A673 (cell line): ENCODE measurements around the gene TSHR. TPM values are rescaled to one million over a fixed set of nuclear protein-coding genes. Genes with fewer than 3 reads are reported as not detected.

Experiments used
- BruUV-seq: library from RNA; stranded (reverse); fragments of 400-500 nt; replicated peaks from 2 replicates; lab custom pipeline; 2021; lab: Mats Ljungman, UMichigan
- CTCF ChIA-PET: fragments of 300-600 bp; sonication (Branson Sonifier 250); formaldehyde crosslinking; loops from one replicate; lab custom pipeline; 2022; ENCODE audit warnings: antibody characterized with exemption; lab: Charles Lee
- POLR2A ChIA-PET: fragments of 300-600 bp; sonication (Branson Sonifier 250); formaldehyde crosslinking; loops from one replicate; lab custom pipeline; 2022; ENCODE audit warnings: antibody characterized with exemption; ENCODE audit not compliant: low non-redundant PET; lab: Charles Lee
- DNase-seq: peaks from one replicate; pipeline ENCODE4 v3.0.0-alpha.2; 2015; ENCODE audit warnings: low spot score
- H3K27ac ChIP-seq: fragments of 200-600 bp; sonication (generic); 2 replicates; pipeline ENCODE4 v1.5.1; 2016; ENCODE audit warnings: mixed run types, low read depth, mild to moderate bottlenecking, mixed read lengths, antibody characterized with exemption, low read length; ENCODE audit not compliant: poor library complexity, severe bottlenecking
- H3K27me3 ChIP-seq: fragments of 200-600 bp; sonication (generic); replicated peaks from 2 replicates; pipeline ENCODE4 v1.6.1; 2017; ENCODE audit warnings: mixed run types, low read depth, mild to moderate bottlenecking, mixed read lengths, antibody characterized with exemption, low read length; ENCODE audit not compliant: insufficient read depth, poor library complexity
- H3K36me3 ChIP-seq: fragments of 200-600 bp; sonication (generic); 2 replicates; pipeline ENCODE4 v1.6.1; 2016; ENCODE audit warnings: mixed run types, mild to moderate bottlenecking, mixed read lengths, antibody characterized with exemption, low read length; ENCODE audit not compliant: insufficient read depth, poor library complexity, severe bottlenecking
- H3K4me1 ChIP-seq: fragments of 200-600 bp; sonication (generic); 2 replicates; pipeline ENCODE4 v1.6.1; 2017; ENCODE audit warnings: mixed run types, mild to moderate bottlenecking, mixed read lengths, antibody characterized with exemption, low read length; ENCODE audit not compliant: insufficient read depth, poor library complexity, severe bottlenecking
- H3K4me3 ChIP-seq: fragments of 200-600 bp; sonication (generic); 2 replicates; pipeline ENCODE4 v1.5.1; 2016; ENCODE audit warnings: low read depth, mixed run types, mild to moderate bottlenecking, mixed read lengths, low read length; ENCODE audit not compliant: poor library complexity, severe bottlenecking
- H3K9me3 ChIP-seq: fragments of 200-600 bp; sonication (generic); 2 replicates; pipeline ENCODE4 v1.6.1; 2016; ENCODE audit warnings: mixed run types, low read depth, mild to moderate bottlenecking, mixed read lengths, antibody characterized with exemption, low read length; ENCODE audit not compliant: poor library complexity, severe bottlenecking
- EZH2 ChIP-seq: fragments of 200-600 bp; sonication (generic); IDR thresholded peaks from 2 replicates; pipeline ENCODE4 v1.6.1; 2017; ENCODE audit warnings: borderline replicate concordance, low read depth, mild to moderate bottlenecking, mixed read lengths, antibody characterized with exemption, low read length; ENCODE audit not compliant: poor library complexity, severe bottlenecking
- intact Hi-C: fragments of 100-400 bp; cut with micrococcal nuclease; formaldehyde crosslinking; loops from one replicate; pipeline ENCODE4 v1.10.0; 2022; ENCODE audit not compliant: unreplicated experiment
- total RNA-seq: library from RNA; stranded (reverse); gene quantifications from 2 replicates; pipeline ENCODE4 v1.2.3, GENCODE V29; 2021
- TF ChIP-seq, protein P1 (sequence below): fragments of 300-800, 200-600 bp; sonication (generic); conservative IDR thresholded peaks from 2 replicates; pipeline ENCODE4 v1.5.1; 2017; ENCODE audit warnings: low read depth, mild to moderate bottlenecking, antibody characterized with exemption, low read length, moderate library complexity, mixed read lengths

The TSHR gene
- total RNA-seq, 1 experiment from 2014 or later, result not detected

DNA sequence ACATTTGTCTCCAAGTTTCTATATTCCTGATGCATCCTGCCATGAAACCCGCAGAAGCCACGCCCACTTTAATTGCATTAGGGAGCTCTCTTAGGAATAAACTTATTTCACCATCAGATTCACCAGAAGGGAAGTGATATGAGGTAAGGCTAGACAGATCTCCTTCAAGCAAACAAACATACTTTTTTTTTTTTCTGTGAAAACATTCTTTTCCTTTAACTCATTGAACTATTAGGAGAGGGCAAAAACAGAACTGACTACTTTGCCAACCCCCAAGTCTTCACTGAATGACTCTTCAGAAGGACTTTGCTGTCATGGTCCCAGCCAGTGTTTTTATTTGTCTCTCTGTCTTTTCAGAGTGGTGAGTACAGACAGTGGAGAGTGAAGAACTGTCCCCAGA, 216.9 kb downstream of the TSHR start:
- no peak overlapping the region for H3K4me3 ChIP-seq
- TF ChIP-seq, protein P1, sequence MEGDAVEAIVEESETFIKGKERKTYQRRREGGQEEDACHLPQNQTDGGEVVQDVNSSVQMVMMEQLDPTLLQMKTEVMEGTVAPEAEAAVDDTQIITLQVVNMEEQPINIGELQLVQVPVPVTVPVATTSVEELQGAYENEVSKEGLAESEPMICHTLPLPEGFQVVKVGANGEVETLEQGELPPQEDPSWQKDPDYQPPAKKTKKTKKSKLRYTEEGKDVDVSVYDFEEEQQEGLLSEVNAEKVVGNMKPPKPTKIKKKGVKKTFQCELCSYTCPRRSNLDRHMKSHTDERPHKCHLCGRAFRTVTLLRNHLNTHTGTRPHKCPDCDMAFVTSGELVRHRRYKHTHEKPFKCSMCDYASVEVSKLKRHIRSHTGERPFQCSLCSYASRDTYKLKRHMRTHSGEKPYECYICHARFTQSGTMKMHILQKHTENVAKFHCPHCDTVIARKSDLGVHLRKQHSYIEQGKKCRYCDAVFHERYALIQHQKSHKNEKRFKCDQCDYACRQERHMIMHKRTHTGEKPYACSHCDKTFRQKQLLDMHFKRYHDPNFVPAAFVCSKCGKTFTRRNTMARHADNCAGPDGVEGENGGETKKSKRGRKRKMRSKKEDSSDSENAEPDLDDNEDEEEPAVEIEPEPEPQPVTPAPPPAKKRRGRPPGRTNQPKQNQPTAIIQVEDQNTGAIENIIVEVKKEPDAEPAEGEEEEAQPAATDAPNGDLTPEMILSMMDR, result no peak
- TF ChIP-seq EZH2, result no peak
- H3K27me3 ChIP-seq, result no peaks in the 10 kb centered on the region
- H3K27ac ChIP-seq, result no peak overlapping the region
- H3K36me3 ChIP-seq, result no peaks in the 10 kb centered on the region
- no TSS peak for BruUV-seq
- H3K9me3 ChIP-seq, result no peaks in the 10 kb centered on the region
- peak; percentile 9 for DNase-seq
- peaks cover 6% of the 10 kb centered on the region for H3K4me1 ChIP-seq
- ChIA-PET CTCF (interaction anchor here (0.6 kb wide), 1 partner anchor 237 kb away, joined by 3 read pairs; no protein-coding TSS in a partner anchor), POLR2A (no interaction called here)
- intact Hi-C loops, result loop anchor here (2.0 kb wide), 1 partner anchor 218 kb away; the partner anchor contains the start of gene TSHR

DNA sequence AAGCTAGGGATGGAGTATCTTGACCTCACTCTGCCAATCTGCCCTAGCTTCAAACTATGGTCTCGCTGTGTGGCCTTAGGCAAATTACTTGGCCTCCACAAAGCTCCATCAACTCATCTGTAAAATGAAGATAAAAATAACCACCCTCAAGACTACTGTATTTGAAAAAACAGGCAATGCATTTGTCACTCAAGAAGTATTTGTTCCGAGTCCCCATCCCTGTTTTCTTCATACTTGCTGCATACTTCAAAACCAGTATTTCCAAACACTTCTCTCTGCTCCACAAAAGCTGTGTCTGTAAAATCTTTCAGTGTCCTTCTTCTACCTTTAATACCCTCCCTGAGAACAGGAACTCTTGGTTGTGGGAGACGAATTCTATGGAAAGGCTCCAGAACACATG, 217.5 kb downstream of the TSHR start:
- Histone ChIP-seq H3K4me3 (no peak overlapping the region), H3K9me3 (no peaks in the 10 kb centered on the region), H3K27ac (no peak overlapping the region), H3K36me3 (no peaks in the 10 kb centered on the region), H3K27me3 (no peaks in the 10 kb centered on the region), H3K4me1 (peaks cover 6% of the 10 kb centered on the region)
- CTCF ChIA-PET, result no interaction called here
- no peak for TF ChIP-seq EZH2
- TF ChIP-seq, protein P1, result no peak
- no TSS peak for BruUV-seq
- POLR2A ChIA-PET, result no interaction called here
- no peak for DNase-seq
- intact Hi-C loops, result loop anchor here (2.0 kb wide), 1 partner anchor 218 kb away; the partner anchor contains the start of gene TSHR

DNA sequence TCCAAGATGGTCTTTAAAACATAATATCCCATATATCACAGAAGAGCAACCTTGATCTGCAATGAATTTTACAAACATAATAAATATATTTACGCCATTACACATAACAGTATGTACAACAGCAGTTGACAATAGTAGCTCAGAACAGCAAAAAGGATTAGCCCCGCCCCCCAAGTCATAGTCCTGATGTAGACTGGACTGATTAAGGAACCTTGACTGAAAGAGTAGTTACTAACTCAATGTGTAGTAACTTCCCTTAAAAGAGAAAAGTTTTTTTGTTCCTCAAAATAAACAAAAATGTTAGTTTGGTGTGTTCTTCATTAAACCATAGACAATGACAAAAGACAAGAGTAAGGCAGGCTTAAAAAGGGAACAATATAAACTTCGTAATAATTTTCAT, 220.8 kb downstream of the TSHR start:
- peaks cover under 1% of the 10 kb centered on the region for H3K4me1 ChIP-seq
- no peaks in the 10 kb centered on the region for H3K27me3 ChIP-seq
- no peaks in the 10 kb centered on the region for H3K36me3 ChIP-seq
- intact Hi-C loops, result no loop called here
- TF ChIP-seq, protein P1, result no peak
- TF ChIP-seq EZH2, result no peak
- H3K9me3 ChIP-seq, result no peaks in the 10 kb centered on the region
- no peak overlapping the region for H3K4me3 ChIP-seq
- no peak overlapping the region for H3K27ac ChIP-seq
- CTCF ChIA-PET, result no interaction called here
- no TSS peak for BruUV-seq
- DNase-seq, result peak; percentile 8
- POLR2A ChIA-PET, result no interaction called here
